ENCODE results near the gene ZFP91.

The ZFP91 gene

GRCh38 chr11:58594826-58595225 is 16.0 kb downstream of the ZFP91 start:
- TF ChIP-seq CTCF (conservative IDR thresholded peaks at IDR 0.05; ENCODE audit: low read depth), result no peak
- no peak overlapping the region for H3K27ac ChIP-seq
- ChIA-PET CTCF (interaction anchor here (0.9 kb wide), 1 partner anchor 564 kb away, joined by 4 read pairs; no protein-coding TSS in a partner anchor), POLR2A (ENCODE audit: low non-redundant PET) (no interaction called here)
- DNase-seq (ENCODE audit: low spot score), result no peak

- CTCF ChIA-PET, result no interaction called here
- TF ChIP-seq CTCF (conservative IDR thresholded peaks at IDR 0.05; ENCODE audit: low read depth), result no peak
- DNase-seq (ENCODE audit: low spot score), result no peak
- POLR2A ChIA-PET (ENCODE audit: low non-redundant PET), result no interaction called here
- no peak overlapping the region for H3K27ac ChIP-seq
Observed at GRCh38 chr11:58596621-58597020, 17.8 kb downstream of the ZFP91 start.

- TF ChIP-seq CTCF (conservative IDR thresholded peaks at IDR 0.05; ENCODE audit: low read depth), result no peak
- CTCF ChIA-PET, result no interaction called here
- DNase-seq (ENCODE audit: low spot score), result no peak
- no peak overlapping the region for H3K27ac ChIP-seq
- POLR2A ChIA-PET (ENCODE audit: low non-redundant PET), result no interaction called here
Observed at GRCh38 chr11:58597486-58598144, 18.8 kb downstream of the ZFP91 start.

- H3K27ac ChIP-seq, result no peak overlapping the region
- no peak for TF ChIP-seq CTCF (conservative IDR thresholded peaks at IDR 0.05; ENCODE audit: low read depth)
- POLR2A ChIA-PET (ENCODE audit: low non-redundant PET), result no interaction called here
- no peak for DNase-seq (ENCODE audit: low spot score)
- CTCF ChIA-PET, result interaction anchor here (0.6 kb wide), 1 partner anchor 10 kb away, joined by 4 read pairs; no protein-coding TSS in a partner anchor
Observed at GRCh38 chr11:58600510-58600909, 21.6 kb downstream of the ZFP91 start.

GRCh38 chr11:58606930-58607714 is 28.3 kb downstream of the ZFP91 start:
- TF ChIP-seq CTCF (conservative IDR thresholded peaks at IDR 0.05; ENCODE audit: low read depth), result no peak
- H3K27ac ChIP-seq, result no peak overlapping the region
- ChIA-PET CTCF (interaction anchor here (0.6 kb wide), 3 partner anchors 293 to 930 kb away, joined by 3 read pairs; no protein-coding TSS in a partner anchor), POLR2A (ENCODE audit: low non-redundant PET) (no interaction called here)
- no peak for DNase-seq (ENCODE audit: low spot score)

GRCh38 chr11:58608331-58608730 is 29.5 kb downstream of the ZFP91 start:
- DNase-seq (ENCODE audit: low spot score), result no peak
- CTCF ChIA-PET, result no interaction called here
- no peak for TF ChIP-seq CTCF (conservative IDR thresholded peaks at IDR 0.05; ENCODE audit: low read depth)
- H3K27ac ChIP-seq, result no peak overlapping the region
- POLR2A ChIA-PET (ENCODE audit: low non-redundant PET), result no interaction called here
